ENCODE measurements around the gene PIGM. TPM values are rescaled to one million over a fixed set of nuclear protein-coding genes. Genes with fewer than 3 reads are reported as not detected.

The PIGM gene
- polyA plus RNA-seq, 6 donors from 2014 or later = 0.98 to 2.0 (median 1.5) TPM

Other genes with a start within 250 kb of the PIGM start
- 1 to 10 TPM in 1 of 6 donors, under 1 TPM in 3, not detected in 2; 0.11 to 1.2 (median 0.24) TPM for gene FCRL6, start 229.6 kb downstream of the PIGM start, polyA plus RNA-seq (ENCODE audit: low read depth in 6 of 6)
- not detected for gene SLAMF8, start 205.1 kb downstream of the PIGM start, polyA plus RNA-seq (ENCODE audit: low read depth in 6 of 6)
- not detected for gene VSIG8, start 169.3 kb downstream of the PIGM start, polyA plus RNA-seq (ENCODE audit: low read depth in 6 of 6)
- gene CFAP45, start 131.8 kb downstream of the PIGM start, polyA plus RNA-seq (ENCODE audit: low read depth in 6 of 6) = under 1 TPM in 5 of 6 donors, not detected in 1; 0.29 to 0.93 (median 0.41) TPM
- gene TAGLN2, start 106.5 kb downstream of the PIGM start, polyA plus RNA-seq (ENCODE audit: low read depth in 6 of 6) = 1,000 to 10,000 TPM; 1,235 to 1,676 (median 1,380) TPM
- gene IGSF9, start 86.4 kb downstream of the PIGM start, polyA plus RNA-seq (ENCODE audit: low read depth in 6 of 6) = under 1 TPM in 4 of 6 donors, not detected in 2; 0.16 to 0.97 (median 0.41) TPM
- not detected for gene SLAMF9, start 77.8 kb downstream of the PIGM start, polyA plus RNA-seq (ENCODE audit: low read depth in 6 of 6)
- gene KCNJ10, start 38.2 kb upstream of the PIGM start, polyA plus RNA-seq (ENCODE audit: low read depth in 6 of 6) = not detected
- gene KCNJ9, start 49.5 kb upstream of the PIGM start, polyA plus RNA-seq (ENCODE audit: low read depth in 6 of 6) = under 1 TPM in 1 of 6 donors, not detected in 5; 0.08 TPM
- gene IGSF8, start 66.6 kb upstream of the PIGM start, polyA plus RNA-seq (ENCODE audit: low read depth in 6 of 6) = 10 to 100 TPM; 33.6 to 53.1 (median 47.7) TPM
- not detected for gene ATP1A2, start 83.8 kb upstream of the PIGM start, polyA plus RNA-seq (ENCODE audit: low read depth in 6 of 6)
- gene ATP1A4, start 119.6 kb upstream of the PIGM start, polyA plus RNA-seq (ENCODE audit: low read depth in 6 of 6) = not detected
- gene CASQ1, start 158.6 kb upstream of the PIGM start, polyA plus RNA-seq (ENCODE audit: low read depth in 6 of 6) = not detected
- gene PEA15, start 173.4 kb upstream of the PIGM start, polyA plus RNA-seq (ENCODE audit: low read depth in 6 of 6) = 10 to 100 TPM; 11.2 to 21.6 (median 14.4) TPM
- 10 to 100 TPM; 39.1 to 61.5 (median 54.3) TPM for gene DCAF8, start 230.6 kb upstream of the PIGM start, polyA plus RNA-seq (ENCODE audit: low read depth in 6 of 6)

Data from naive B cell (primary cell).